Measurements from ENCODE around the gene CGNL1.
A peak's percentile ranks its signal among the peaks of the same experiment; 100 is the strongest.

The CGNL1 gene

DNA sequence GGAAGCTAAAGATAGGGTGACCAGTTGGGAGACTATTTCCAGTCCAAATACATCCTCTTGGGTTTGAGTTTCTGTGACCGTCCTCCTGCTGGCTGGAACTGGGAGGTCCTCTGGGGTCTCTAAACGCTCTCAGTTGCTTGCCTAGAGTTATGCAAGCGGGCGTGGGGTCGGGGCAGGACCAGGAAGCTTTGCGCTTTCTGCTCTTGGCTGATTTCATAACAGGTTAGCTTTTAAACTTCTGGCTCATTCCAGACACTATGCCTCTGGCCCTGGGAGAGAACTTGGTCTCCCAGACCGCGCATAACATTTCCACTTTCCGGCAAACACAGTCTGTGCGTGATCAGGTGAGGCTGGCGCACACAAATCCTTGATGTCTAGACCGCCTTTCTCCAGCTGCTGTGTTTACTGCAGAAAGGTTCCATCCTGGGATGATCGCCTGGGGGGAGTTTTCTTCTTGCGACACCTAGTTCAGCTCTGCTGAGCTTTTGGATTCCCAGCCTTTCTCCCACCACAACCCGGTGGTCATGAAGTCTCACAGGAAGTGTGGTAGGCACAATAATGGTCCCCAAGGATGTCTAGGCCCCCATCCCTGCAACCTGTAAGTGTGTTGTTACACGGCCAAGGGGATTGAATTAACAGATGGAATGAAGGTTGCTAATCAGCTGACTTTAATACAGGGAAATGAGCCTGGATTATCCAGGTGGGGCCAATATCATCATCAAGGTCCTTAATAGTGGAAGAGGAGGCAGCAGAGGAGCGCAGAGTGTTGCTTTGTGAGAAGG is 23.6 kb upstream of the CGNL1 start:
- DNase-seq (ENCODE audit: low read depth, low spot score): peak; percentile 54

DNA sequence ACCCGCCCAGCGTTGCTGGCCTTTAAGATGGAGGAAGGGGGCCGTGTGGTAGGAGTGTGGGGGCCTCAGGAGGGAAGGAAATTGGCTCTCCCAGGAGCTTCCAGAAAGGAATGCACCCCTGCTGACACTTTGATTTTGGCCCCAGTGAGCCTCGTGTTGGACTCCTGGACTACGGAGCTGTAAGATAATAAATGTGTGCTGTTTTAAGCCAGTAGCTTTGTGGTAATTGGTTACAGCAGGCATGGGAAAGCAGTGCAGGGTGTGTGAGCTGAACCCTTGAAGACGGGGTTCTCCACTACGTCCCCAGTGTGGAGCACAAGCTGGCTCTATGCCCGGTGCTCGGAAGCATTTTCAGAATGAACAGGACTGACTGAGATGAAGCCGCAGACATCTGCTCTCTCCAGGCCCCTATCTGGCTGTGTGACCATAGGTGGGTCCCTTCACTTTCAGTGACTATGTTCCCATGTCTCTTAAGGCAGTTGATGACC is 22.9 kb upstream of the CGNL1 start:
- DNase-seq (ENCODE audit: low read depth, low spot score): no peak

DNA sequence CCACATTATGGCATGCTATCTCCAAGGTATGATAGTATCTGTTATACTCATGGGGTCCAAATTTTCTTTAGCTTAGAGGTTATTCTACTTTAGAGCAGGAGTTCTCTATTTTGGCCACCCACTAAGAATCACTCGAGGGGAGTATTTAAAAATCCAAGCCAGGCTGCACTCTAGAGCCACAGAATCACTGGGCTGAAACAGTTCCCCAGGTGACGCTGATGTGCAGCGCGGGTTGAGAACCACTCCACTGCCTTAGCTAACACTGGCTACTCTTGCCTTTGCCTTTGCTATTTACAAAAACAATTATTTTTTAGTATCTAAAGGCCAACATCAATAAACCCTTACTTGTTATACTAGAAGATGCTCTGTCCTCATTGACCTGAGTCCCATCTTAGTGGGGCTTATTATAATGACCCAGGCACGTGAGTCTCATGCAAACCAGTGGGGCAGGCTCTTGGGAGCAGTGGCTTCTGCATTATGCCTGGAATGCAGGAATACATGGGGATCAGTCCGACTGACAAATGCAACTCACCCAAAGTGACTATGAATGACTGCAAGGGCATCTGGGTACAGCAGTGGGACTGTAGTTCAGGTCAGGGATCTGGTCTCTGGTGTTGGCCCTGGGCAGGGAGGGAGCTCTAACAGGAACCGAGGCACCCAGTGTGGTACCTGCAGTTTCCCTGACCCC is 21.7 kb upstream of the CGNL1 start:
- no peak for DNase-seq (ENCODE audit: low read depth, low spot score)

DNA sequence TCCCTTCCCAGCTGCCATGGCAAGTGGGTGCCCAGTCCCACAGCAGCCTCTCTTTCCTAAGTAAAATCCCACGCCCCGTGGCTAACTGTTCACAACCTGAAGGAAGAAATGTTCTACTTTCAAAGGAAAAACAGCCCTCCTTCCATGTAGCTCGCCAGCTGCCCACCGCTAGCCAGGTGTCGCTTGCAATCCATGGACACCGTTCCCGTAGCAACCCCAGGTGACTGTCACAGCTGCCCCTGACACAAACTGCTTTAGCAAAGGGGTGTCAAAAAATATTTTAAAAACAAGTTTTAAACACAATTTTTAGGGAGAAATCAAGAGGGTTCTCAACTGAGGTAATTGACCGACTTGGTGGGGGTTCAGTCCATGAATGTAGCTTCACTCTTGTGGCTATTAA is 21.0 kb upstream of the CGNL1 start:
- no peak for DNase-seq (ENCODE audit: low read depth, low spot score)

DNA sequence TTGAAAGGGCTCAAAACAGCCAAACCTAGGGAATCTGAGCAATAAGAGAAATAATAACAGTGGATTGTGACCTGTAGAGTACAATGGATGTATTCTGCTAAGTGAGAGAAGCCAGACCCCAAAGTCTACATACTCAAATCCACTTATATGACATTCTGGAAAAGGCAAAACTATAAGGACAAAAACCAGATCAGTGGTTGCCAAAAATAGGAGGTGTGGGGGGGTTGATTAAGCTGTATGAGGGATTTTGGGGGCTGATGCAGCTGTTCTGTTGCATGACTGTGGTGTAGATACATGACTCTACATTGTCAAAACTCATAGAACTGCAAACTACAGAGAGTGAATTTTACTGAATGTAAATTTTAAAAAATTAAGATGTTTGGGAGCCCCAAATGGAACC is 20.1 kb upstream of the CGNL1 start:
- DNase-seq (ENCODE audit: low read depth, low spot score): no peak

DNA sequence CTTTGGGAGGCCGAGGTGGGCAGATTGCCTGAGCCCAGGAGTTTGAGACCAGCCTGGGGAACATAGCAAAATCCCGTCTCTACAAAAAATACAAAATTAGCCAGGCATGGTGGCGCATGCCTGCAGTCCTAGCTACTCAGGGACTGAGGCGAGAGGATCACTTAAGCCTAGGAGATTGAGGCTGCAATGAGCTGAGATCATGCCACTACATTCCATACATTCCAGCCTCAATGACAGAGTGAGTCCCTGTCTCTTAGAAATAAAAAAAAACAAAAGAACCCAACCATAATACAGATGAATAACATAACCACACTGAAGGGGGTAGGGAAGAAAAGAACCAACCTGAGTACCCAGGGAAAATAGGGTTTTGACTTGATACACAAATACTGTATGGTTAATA is 19.7 kb upstream of the CGNL1 start:
- DNase-seq (ENCODE audit: low read depth, low spot score): peak; percentile 70

DNA sequence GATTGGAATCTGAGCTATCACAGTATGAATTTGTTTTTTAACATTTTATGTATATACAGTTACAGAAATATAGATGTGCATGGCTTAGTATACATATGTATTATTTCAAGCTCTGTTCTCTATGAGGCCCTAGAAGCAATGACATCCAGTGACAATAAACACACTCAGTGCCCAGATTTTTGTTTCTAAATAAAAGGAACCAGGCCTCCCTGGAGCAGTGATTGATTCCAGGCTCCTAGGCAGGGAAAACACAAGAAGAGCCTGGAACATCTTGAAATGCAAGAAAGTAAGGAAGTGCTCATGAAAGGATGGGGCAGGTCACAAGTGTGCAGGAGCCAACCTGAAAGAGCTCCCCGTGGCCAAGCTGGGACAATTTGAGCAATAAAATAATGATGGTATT is 18.5 kb upstream of the CGNL1 start:
- DNase-seq (ENCODE audit: low read depth, low spot score): no peak

DNA sequence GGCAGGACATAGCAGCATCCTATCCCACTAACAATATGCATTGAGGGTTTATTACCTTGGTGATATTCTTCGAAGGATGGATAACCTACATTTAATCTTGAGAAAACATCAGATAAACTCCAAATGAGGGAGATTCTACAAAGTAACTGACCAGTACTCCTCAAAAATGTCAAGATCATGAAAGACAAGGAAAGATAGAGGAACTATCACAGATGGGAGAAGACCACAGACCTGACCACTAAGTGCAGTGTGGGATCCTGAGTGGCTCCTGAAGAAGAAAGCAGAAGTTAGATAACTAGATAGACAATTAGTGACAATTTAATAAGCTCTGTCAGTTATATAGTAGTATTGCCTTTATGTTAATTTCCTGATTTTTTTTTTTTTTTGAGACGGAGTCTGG is 17.7 kb upstream of the CGNL1 start:
- DNase-seq (ENCODE audit: low read depth, low spot score): no peak

DNA sequence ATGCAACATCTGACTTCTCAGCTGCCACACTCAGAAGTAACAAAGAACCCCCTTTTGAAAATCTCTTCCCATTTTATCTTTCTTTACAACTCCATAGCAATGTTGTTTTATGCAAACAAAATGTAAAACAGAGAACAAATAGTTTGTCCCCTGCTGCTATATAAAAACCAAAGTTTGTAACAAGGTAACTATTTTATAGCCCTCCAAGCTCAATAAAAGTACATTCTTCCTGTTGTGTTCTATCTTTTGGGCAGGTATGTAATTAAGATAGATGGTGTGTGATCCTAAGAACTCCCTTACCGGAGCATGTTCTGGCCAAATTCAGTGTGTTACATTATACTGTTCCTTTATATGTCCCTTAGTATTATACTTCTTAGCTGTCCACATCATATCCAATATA is 12.6 kb upstream of the CGNL1 start:
- DNase-seq (ENCODE audit: low read depth, low spot score): no peak

DNA sequence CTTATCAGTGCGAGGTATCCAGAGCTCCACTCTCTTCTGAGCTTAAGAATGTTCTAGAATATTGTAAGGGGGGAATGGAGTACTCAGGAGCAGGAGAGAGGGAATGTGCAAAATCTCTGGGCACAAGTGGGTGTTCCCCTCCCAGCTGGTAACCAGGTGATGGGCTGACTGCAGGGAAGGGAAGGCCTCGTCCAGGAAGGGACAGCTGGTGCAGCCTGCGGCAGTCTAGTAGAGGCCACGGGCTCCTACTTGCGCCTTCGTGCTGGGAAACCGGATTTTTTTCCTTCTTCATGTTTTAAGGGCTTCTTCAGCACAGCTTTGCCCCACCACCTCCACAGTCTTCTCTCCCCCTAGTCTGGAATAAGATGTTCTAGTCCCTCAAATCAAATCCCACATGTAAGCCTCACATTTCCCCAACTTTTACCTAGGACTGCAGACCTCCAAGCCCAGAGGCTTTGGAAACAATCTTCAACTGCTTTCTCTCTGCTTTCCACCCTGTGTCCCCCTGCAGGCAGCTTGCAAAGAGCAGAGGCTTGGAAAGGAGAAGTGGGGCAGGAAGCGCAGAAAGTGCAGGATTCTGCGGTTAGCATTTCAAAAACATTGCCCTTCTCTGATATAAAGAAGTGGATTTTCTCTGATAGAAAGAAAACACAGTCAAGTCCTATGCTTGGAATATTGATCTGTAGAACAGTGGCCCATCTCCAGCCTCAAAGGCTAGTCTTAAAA is 11.9 kb upstream of the CGNL1 start:
- peak; percentile 75 for DNase-seq (ENCODE audit: low read depth, low spot score)

DNA sequence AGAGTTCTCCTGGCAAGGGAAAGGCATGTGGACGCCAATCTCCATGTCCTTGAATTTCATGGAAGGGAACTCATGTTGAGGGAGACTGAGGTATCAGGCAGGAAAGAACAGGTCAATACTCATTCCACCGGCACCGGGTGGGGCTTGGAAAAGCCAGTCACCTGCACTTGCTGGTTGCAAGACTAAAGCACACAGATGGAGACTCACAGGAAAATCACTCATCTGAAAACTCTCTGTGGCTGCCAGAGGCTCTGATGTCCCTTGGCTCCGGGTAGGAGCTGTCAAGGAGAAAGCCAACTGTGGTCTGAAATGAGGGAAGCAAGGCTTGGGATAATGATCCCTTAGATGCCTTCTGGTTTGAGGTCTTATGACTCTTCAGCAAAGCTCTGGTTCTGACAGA is 8.7 kb upstream of the CGNL1 start:
- no peak for DNase-seq (ENCODE audit: low read depth, low spot score)

DNA sequence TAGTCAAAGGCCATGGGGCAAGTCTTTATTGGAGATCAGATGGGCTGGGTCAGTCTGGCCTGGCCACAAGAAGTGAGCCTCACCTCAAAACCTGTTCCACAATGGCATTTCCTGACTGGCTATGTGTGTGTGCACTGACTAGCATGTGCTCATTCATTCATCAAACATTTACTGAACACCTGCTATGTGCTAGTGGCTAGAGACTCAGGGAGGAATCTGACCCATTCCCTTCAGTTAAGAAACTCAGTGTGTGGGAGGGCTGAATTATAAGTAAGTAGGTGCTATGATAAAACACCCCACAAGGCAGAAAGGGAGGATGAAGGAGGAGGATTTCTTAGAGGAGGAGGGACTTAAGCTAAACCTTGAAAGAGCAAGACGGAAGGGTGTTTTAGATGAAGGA is 5.4 kb upstream of the CGNL1 start:
- DNase-seq (ENCODE audit: low read depth, low spot score): no peak

DNA sequence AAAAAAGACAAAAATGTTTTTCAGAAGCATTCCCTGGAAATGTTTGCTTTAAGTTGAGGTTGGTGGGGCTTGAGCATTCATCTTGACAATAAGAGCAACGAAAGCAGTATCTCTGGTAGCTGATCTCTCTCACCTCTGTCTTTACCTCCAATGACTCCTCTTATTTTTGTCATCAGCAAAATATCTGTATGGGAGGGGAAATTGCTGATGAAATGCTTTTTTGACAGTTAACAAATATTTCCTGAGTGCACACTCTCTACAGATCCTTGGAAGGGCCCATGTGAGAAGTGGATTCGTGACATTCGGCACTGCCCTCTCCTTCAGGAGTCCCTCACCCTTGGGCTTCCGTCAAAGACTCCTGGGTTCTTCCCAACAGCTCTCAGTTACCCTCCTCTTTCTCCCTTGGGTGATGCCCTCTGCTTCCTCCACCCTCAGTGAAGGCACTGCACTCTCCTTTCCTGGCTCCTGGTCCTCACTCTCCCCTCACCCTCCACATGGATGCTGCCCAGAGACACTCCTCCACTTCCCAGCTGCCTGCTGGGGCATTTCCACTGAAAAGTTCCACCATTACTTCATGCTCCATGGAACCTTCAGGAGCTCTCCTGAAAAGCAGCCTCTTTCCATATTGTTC is 2.9 kb upstream of the CGNL1 start:
- no peak for DNase-seq (ENCODE audit: low read depth, low spot score)

DNA sequence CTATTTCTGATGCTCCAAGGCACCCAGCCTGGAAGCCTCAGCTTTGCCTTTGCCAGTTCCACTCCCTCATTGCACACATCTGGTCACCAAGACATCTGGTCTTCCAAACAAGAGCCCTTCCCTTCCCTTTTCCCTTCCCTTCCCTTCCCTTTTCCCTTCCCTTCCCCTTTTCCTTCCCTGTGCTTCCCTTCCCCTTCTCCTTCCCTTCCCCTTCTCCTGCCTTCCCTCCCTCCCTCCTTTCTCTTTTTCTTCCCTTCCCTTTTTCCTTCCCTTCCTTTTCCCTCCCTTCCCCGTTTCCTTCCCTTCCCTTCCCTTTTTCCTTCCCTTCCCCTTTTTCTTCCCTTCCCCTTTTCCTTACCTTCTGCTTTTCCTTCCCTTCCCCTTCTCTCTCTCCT is 2.4 kb upstream of the CGNL1 start:
- DNase-seq (ENCODE audit: low read depth, low spot score): no peak

DNA sequence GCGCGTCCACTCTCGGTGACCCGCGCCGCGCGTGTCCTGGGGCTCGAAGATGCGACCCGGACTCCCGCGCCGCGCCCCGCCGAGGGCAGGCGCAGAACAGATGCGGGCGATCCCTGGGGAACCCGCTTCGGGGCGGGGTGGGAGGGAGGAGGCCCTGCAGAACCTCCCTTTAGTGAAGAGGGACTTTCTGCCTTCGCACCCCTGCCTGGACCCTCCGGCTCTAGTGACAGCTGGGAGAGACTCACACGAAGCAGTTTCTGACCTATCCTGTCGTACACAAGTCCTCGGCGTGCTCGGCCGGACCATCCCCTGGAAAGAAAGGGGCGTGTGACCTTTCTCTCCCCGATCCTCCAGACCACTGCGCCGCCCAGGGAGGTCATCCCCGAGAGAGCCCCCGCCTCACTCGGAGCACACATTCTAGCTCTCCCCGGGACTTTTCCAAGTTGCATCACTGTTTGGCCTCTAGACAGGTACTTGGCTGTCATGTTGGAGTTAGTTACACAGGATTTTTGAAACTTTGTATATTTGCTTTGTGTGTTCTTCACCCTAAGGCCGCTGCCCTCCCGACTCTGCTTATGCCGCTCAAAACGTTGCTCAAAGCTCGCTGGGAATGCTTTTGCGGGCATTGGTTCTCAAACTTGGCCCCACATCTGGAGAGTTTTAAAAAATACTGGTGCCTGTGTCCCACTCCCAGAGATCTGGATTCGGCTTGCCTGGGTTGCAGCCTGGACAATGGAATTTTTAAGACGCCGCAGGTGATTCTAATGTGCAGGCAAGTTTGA is 582 bp downstream of the CGNL1 start:
- DNase-seq (ENCODE audit: low read depth, low spot score): peak; percentile 68

DNA sequence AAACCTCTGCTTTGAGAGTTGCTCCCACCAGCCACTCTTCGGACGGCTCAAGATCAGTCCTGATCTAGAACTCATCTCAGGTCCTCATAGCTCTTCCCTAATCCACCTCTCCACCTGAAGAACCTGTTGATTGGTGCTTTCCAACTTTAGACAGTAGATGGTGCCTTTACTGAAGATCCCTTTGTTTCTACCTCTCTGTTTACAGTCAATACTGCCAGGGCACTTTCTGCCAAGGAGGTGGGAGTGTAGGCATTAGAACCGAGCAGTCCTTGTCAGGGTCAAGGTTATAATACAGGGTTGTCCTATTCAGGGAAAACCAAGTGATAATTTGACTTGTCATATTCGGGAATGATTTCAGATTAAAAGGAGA is 1.2 kb downstream of the CGNL1 start:
- peak; percentile 51 for DNase-seq (ENCODE audit: low read depth, low spot score)

DNA sequence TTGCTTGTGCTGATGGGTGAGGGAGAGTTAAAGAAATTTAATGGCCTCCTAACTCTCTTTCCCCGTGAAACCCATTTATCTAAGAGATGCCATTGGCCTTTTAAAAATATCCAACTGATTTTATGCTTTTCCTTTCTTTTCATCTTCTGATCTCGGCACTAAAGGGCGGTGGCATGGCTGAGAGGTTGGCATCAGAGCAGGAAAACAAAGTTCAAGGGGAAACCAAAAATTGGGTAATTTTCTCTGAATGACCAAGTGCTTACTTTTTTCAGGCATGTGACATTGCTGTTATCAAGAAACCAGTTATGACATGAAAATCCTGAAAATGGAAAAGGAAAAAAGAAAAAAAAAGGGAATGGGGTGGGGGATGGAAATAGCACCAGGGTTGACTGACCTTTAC is 3.2 kb downstream of the CGNL1 start:
- DNase-seq (ENCODE audit: low read depth, low spot score): no peak

DNA sequence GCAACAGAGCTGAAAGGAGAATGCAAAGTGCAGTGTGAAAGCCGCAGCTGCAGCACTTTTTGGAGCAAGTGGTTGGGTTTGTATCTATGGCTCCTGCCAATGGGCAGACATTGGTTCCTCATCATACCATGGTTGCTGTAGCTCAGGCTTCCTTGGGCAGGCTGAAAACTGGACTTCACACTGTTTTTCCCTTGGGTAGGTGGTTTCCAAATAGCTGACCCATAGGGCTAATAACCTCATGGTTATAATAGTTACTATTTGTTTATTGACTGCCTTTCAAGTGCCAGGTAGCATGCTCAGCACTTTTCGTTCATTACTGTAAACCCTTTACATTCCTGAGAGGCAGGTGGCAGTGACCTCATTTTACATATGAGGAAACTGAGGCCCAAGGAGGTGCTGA is 4.5 kb downstream of the CGNL1 start:
- no peak for DNase-seq (ENCODE audit: low read depth, low spot score)

DNA sequence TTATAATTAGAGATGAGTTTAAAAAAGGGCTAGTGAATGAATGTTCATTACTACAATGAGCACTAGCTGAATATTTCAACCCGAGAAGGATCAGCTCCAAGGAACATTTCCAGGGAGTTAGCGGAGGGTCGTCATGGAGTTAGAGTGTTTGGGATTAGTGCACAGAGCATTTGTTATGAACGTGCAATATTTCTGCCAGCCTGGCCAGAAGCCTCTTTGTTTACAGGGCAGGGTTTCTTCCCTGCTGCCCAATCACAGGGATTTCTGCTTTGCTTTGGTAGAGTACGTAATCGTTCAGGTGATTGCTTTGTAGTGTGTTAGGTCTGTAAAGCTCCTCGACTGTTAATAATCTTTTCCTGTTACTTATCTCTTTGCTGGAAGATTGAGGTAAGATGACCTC is 5.9 kb downstream of the CGNL1 start:
- DNase-seq (ENCODE audit: low read depth, low spot score): no peak

DNA sequence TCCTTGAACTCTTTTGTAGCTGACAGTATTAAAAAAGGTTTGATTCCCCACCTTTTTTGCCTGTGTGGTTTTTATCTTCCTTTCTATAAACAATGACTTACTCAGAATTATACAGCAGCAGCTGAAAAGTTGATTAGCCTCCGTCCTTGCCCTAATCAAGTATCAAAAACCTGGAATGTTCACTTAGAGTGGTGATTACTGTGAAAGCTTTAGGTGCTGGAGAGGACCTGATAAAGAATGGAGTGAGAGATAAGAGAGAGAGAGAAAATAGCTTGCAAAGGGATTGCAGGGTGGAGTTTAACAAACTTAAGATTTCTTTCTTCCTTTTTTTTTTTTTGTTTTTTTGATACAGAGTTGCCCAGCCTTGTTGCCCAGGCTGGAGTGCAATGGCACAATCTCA is 6.7 kb downstream of the CGNL1 start:
- no peak for DNase-seq (ENCODE audit: low read depth, low spot score)

DNA sequence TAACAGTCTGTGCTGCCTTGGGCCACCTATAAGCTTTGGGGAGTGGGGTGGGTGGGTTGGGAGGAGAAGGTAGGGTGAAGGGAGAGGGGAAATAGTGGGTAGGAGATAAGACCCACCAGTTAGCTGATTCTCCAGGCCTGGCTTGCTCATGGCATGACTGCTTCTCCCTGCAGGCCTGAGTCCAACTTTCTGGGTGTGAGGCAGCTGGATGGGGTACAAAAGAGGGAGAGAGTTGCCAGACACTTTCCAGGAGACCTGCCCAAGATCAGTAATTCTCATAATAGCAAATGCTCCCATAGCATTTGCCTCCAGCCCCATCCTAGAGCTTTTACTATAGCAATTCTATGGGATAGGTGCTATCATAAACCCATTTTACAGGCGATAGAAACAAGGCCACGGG is 7.7 kb downstream of the CGNL1 start:
- DNase-seq (ENCODE audit: low read depth, low spot score): no peak

DNA sequence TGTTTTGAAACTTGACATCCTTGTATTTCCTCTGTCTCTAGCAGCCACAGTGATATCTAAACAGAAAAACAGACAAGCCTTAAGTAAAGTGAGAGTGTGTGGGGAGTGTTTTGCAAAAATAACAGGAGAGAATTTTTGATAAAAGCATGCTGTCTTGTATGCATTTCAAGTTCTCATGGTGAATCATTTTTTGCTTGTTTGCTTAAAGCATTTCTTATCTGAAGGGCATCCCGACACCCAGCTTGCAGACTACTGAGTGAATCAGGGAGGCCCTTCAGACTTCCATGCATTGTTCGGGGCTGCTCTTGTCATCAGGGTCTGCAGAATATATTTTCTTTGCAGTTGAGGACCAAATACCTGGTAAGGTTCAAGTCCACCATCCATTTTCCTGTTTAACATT is 8.5 kb downstream of the CGNL1 start:
- no peak for DNase-seq (ENCODE audit: low read depth, low spot score)

Measured in ELF-1 (cell line).